Activated CD4-positive, alpha-beta T cell treated with anti-CD3 and anti-CD28 coated beads for 1 hour (primary cell): ENCODE results near the gene ANO8.

Source experiments
- DNase-seq: peaks from one replicate; pipeline ENCODE4 v3.0.0-alpha.2; 2020

Gene ANO8

DNA sequence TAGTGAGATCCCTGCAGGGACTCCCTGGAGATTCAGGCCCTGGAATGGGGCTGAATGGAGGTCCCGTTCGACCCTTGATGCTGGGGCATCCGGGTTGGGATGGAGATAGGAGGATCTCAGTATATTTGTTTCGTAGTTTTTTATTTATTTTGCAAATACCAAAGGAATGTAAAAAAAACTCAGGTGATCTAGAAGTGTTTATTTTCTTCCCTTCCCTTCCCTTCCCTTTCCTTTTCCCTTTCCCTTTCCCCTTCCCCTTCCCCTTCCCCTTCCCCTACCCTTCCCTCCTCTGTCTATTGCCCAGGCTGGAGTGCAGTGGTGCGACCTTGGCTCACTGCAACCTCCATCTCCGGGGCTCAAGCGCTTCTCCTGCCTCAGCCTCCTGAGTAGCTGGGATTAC is 7.2 kb upstream of the ANO8 start:
- no peak for DNase-seq

DNA sequence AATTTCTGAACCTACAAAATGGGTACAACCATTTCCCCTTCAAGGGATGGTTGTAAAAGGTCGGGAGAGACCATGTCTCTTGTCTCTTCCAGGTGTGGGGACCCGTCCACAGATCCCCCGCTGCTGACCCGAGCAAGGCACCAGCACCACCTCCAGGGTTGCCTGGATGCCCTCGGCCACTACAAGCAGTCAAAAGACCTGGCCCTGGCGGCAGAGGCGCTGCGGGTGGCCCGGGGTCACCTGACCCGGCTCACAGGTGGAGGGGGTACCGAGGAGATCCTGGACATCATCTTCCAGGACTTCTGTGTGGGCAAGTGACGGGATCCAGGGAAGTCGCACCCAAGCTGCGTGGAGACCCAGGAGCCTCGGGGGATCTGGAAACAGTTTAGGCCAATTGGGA is 6.7 kb upstream of the ANO8 start:
- no peak for DNase-seq

DNA sequence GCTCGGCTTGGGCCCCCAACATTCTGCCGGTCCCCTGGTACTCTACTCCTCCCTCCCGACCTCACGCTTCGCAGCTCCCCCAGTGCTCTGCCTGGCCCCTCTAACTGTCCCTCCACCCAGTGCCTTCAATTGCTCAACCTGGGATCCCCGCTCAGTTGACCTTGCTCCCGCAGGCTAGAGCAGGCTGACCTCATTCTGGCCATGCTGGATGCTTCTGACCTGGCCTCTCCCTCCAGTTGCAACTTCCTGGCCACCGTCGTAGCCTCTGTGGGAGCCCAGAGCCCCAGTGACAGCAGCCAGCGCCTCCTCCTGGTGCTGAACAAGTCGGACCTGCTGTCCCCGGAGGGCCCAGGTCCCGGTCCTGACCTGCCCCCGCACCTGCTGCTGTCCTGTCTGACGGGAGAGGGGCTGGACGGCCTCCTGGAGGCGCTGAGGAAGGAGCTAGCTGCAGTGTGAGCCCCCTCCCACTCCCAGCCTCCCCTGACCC is 6.3 kb upstream of the ANO8 start:
- no peak for DNase-seq

DNA sequence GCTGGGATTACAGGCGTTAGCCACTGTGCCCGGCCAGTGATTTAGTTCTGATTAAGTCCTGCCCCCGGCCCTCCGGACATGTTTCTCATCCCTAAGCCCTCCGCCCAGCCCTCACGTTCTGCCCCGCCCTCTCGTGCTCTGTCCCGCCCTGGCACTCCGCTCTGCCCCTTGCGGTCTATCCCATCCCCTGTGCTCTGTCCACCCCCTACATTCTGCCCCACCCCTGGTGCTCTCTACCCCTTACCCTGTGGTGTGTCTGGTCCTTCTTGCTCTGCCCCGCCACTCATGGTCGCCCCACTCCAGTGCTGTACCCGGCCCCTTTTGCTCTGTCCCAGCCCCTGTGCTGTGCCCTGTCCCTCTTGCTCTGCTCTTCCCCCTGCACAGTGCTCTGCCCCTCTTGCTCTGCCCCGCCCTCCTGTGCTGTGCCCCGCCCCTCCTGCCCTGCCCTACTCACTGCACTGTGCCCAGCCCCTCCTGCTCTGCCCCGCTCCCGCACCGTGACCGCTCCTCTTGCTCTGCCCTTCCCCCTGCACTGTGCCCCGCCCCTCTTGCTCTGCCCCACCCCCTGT is 5.7 kb upstream of the ANO8 start:
- no peak for DNase-seq

DNA sequence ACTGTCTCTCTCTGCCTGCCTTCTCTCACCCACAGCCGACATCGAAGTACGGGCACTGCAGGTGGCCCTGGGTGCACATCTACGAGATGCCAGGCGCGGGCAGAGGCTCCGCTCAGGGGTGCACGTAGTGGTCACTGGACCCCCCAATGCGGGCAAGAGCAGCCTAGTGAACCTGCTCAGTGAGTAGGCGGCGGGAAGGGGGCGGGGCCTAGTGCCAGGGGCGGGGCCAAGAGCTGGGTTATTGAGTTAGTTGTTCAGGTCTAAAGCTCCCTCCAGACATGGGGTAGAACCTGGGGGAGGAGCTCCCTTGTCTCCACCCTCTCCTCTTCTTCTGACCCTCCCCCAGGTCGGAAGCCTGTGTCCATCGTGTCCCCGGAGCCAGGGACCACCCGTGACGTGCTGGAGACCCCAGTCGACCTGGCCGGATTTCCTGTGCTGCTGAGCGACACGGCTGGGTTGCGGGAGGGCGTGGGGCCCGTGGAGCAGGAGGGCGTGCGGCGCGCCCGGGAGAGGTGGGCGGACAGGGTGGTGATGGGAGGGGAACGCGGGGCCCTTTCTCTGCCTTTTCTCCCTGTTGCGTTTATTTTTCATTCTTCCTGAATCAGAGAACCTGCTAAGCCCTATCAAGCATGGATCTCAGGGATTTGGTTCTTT is 4.6 kb upstream of the ANO8 start:
- no peak for DNase-seq

DNA sequence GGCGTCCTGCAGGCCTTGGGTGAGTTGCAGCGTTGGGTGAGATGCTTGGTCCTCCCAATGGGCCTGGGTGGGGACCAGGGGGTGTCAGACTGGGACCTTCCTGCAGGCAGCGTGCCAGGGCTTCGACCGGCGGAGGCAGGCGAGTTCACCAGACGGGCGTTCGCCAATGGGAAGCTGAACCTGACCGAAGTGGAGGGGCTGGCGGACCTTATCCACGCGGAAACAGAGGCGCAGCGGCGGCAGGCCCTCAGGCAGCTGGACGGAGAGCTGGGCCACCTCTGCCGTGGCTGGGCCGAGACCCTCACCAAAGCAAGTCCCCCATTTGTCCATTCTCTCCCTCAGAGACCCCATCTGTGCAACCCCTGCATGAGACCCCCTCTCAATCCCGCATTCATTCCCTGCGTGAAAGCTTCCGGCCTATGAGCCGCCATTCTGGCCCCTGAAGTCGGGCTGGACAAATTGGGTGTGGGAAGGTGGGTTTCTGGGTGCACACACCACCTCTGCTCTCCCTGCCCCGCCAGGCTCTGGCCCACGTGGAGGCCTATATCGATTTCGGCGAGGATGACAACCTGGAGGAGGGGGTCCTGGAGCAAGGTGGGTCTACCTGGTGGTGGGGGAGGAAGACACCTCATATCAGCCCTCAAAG is 3.9 kb upstream of the ANO8 start:
- no peak for DNase-seq

DNA sequence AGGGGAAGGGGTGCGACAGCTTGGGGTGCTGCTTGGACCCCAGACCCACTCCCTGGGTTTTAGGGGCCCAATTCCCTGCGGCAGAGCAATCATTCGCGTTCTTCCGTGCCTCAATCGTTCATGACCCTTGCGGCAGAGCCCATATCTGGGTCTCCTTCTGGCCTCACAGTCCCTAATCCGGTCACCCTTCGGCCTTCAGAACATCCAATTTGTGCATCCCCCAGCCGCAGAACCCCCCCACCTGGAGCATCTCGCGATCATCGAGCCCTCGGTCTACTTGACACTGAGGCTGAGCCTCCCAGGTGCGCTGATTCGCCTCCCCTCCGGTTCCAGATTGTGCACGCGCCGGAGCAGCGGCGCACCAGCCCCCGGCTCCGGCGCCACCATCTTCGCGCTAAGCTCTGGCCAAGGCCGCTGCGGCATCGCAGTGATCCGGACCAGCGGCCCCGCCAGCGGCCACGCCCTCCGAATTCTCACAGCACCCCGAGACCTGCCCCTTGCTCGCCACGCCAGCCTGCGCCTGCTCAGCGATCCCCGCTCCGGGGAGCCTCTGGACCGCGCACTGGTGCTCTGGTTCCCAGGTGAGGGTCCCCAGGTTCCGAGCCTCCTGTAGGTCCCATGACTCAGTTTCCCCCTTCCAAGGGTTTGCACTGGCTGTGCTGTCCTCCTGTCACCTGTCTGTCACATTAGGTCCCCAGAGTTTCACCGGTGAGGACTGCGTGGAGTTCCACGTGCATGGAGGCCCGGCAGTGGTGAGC is 3.2 kb upstream of the ANO8 start:
- DNase-seq: no peak

DNA sequence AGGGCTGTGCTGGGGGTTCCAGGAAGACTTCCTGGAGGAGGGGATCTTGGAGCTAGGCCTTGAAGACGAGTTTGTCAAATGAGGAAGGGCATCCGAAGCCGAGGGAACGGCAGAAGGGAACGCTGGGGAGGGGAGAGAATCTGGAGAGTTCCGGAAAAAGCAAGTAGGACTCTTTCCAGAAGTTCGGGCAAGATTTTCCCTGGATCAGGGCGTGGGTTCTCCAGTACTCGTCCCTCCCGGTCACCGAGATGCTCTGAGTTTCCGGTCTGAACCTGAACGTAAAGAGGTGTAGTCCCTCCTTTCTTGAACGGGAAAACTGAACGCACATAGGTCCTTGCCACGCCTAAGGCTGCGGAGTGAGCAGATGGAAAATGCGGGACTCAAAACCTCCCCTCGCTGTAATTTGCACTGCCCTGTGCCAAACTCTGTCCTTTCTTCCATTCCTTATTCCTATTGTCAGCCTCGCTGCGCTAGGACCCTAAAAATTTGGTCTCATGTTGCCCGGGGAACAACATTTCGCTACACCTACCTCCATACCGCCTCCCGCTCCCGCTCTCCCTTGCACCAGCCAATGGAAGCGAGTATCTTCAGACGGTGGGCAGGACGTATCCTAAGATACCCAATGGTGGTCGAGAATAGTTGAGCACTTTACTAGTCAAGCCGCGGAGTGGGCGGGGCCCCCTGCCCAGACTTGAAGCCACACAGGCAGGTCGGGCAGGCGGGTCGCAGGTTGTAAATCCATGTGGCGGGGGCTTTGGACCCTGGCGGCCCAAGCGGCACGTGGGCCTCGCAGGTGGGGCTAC is 2.4 kb upstream of the ANO8 start, which contains the start of gene GTPBP3:
GTPBP3 (plus strand) TSS at position 682 of the 803 bp plus-strand sequence; CDS start at position 741, 59 bp downstream.
- DNase-seq: peak; percentile 91

DNA sequence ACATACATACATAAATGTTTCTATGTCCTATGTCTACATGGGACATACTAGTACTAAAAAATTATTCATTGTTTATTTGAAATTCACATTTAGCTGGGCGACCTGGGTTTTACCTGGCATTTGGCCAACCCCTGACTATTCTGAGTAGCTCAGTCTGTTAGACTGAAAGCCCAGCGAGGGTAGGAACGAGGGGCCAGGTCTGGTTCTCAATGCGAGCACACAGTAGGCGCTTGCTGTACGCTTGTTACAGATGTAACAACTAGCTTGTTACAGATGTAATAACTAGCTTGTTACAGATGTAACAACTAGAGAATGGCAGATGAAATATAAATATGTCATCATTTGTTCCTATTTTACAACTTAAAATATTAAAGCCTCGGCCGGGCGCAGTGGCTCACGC is 920 bp upstream of the ANO8 start:
- DNase-seq: no peak

DNA sequence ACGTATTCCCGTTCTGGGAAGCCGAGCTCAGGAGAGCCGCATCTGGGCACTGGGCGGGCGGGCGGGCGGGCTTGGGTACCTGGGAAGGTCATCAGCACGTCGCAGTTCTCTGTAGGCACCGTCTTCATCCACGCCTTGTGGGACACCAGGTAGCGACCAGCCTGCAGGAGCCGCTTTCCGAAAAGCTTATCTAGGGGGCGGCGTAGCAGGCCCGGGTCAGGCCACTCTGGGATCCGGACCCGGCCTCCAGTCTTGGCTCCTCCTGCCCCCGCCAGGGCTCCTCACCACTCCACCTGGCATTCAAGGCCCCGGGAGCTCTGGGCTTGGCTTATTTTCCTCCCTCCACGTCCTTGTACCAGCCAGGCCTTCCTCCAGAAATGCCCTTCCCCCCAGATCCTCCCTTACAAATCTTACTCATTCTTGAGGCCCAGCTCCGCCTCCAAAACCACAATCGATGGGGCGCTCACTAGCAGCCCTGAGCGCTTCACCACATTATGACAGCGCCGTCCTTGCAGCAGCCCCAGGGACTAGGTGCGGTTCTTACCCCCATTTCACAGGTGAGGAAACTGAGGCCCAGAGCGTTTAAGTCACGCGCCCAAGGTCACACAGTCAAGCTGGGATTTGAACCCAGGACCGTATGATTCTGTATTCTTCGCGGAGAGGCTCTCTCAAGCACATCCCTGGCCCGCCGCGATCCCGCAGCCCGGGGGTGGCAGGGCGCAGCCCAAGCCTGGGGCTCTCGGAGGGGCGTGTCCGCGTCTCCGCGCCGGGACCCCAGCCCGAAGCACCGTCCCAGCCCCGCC is 843 bp downstream of the ANO8 start:
- peak; percentile 67 for DNase-seq

DNA sequence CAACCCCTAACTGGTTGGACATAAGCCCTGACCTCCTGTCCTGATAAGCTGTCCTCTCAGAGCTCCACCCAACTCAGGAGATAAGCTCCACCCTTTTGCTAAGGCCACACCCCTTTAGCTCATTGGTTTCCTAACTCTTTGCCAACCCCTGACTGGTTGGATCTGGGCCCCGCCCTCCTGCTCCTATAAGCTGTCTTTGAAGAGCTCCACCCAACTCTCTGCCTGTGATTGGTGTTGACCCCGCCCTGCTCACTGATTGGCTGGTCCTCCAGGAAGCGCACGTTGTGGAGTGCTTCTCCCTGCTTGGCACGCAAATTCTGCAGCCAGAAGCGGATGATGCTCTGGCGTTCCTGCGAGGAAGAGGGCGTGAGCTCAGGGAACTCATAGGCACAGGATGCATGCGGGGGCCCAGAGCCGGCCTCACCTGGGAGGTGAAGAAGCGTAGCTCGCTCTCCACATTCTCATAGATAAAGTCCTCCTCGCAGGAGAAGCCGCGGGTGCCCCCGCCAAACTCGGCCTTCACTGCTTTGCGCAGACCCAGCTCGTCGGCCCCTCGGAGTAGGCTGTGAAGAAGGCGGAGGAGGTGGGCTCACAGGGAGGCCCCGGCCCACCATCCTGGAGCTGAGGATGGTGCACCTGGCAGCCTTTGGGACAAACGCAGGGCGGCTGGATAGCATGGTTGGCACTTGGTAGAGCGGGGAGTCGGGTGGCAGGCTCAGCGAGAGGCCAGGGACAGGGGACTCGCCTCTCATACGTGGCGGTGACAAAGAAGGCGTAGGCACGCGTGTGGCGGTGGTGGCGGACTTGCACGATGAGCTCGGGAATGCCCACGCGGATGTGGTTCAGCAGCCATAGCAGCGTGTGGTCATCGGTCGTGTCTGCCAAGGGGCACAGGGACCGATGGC is 1.7 kb downstream of the ANO8 start:
- no peak for DNase-seq

DNA sequence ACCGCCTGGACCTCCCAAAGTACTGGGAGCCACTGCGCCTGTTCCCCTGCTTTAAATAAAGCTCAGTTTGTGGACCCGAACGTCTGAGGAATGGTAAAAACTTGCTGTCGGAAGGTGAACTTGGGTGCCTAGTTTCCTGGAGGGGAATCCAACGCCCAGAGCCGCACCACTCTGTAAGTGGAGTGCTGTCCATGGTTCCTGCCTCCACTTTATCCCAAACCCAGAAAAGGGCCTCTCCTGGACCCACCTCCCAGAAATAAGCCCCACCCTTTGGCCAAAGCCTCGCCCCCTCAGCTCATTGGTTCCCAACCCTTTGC is 2.3 kb downstream of the ANO8 start:
- DNase-seq: no peak

DNA sequence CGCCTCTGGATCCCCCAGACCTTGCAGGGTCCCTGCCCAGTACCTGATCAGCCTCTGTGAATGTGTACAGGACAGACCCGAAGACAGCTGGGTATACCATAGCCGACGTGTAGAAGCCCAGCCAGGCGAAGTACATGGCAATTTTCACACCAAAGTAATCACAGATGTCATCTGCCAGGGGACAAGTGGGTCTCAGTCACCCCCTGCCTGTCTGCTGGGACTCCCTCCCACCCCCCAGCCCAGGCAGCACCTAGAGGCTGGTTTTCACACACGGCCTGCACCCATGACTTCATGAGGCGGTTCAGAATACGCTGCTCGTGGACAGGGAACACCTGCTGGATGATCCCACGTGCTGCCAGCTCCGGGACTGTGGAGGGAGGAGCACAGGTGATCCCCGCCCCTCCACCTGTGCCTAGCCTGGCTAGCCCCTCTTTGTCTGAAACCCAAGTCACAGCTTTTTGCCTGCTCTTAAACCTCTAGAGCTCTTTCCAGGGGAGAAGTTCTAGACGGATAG is 3.6 kb downstream of the ANO8 start:
- DNase-seq: no peak

DNA sequence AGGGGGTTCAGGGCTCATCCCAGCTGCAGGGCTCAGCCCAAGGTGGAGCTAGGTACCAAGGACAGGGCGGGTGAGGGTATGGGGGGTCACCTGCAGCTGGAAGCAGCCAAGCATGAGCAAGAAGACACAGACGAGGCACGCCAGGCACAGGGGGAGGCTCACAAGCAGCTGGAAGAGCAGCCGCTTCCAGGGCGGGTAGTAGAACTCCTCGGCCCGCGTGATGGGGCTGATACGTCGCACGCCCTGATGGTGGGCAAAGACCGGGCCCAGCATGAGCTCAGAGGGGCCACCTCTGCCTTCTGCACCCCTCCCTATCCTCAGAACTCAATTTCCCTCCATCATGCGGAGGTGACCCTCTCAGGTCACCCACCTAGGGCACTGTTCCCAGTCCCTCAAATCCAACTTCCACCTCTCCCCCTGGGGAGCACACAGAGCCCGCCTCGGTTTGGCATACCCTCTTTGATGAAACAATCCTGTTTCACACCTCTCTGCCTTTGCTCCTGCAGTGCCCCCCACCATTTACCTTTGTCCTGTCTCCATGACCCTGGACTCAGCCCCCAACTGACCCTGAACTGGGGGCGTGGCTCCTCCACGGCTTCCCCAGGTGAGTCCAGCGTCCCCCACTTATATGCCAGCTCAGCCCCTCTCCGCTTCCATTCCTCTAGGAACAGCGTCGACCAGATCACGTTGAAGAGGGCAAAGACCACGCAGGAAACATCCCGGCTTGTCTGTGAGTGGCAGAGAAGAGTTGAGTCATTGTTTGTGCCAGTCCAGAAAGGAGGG is 4.2 kb downstream of the ANO8 start:
- DNase-seq: no peak

DNA sequence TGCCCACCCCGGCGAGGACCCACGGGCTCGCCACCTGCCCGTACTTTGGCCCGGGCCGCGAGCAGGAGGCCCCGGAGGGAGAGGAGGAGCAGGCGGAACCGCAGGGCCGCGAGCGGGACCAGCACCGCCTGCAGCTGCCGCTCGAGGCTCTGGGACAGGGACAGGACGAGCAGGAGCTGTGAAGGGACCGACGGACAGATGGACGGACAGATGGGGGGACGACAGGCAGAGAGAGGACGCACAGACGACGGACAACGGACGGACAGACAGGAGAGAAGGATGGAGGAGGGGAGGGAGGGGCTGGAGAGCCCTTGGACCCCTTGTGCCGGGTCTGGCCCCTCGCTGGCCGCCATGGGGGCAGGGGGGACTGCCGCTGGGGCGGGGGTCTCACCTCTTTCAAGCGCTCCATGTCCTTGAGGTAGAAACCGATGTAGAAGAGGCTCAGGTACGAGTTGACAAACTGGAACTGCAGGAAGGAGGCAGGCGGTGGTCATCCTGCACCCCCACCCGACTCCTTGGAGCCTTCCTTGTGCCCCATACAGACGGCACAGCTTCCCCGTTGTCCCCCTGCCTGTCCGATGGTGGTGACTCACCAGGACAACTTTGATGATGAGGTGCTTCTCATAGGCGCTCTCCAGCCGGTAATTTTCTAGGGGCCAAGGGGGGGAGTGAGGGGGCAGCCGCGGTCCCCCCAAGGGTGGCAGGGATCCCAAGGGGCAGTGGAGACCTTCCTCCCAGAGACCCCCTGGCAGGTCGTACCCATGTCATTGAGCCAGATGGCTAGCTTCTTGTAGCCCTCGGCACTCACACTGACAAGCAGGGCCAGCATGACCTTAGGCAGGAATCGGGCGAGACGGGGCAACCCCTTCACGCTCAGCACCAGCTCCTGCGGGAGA is 5.0 kb downstream of the ANO8 start:
- DNase-seq: no peak

DNA sequence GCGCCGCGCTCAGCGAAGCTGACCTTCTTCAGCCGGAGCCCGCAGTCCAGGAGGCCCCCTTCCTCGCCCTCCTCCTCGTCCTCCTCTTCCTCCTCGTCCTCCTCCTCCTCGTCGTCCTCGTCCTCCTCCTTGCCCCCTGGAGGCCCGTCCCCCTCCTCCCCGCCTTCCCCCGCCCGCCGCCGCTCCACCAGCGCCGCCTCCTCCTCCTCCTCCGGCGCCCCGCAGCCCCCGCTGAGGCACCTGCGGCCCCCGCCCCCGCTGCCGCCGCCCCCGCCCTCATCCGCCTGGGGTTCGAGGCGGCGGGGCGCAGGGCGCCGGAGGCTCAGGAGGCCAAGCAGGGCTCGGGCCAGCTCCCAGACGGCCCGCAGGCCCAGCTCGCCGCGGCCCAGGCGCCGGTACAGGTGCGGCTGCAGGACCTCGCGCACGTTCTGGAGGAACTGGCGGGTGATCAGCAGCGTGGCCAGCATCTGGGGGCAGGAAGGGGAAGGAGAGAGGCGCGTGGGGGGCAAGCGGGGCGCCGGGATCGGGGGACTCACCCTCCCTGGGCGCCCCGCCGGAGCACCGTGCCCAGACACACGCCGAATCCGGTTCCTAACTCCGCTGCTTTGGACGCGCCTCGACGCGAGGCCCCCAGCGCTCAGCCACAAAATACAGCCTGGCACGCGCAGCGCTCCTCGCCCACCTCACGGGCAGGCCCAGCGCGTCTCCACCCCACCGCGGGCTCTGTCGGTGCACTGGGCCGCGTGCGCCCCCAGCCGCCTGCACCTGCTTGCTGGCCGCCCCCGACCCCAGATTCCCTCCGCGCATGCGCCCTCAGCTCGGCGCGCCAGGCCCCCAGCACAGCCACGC is 5.9 kb downstream of the ANO8 start:
- DNase-seq: no peak

DNA sequence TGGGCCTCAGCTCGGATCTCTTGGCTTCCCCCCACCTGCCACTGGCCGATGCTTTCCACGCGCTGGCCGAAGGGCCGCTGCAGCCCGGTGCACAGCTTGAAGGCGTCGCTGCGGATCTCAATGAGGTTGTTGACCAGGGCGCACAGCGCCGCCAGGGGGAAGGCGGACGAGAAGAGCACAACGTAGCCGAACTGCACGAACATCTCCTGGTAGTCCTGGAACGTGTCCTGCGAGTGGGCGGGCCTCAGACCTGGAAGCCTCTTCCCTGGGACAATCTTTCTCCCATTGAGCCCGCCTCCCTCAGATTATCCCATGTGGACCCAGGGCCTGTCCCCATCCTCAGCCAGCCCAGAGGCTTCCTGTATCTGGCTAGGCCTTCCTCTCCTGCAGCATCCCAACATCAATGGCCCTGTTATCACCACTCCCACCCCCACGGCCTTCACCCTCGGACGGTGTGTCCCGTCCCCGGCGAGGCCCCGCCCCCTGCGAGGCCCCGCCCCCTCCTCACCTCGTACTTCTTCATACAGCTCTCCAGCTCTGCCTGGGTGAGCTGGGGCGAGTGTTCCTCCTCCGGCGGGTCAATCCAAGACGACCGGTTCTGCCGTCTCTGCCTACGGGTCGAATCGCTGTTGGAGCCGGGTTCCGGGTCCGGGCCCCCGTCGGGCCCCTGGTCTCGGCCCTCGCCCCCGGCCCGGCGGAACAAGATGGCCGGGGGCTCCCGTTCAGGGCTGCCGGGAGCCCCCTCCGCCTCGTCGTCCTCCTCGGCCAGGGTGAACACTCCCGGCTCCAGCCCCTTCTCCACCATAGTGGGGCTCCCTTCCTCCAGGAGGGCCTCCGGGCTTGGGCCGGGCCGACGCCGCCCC is 6.8 kb downstream of the ANO8 start:
- DNase-seq: peak; percentile 37
